Brain microvascular endothelial cell (primary cell): ENCODE results near the gene EXOC5.
"Not testable (repeated sequence)": the region's sequence is repeated elsewhere in the genome, so short reads cannot be mapped to it uniquely, and the experiment has no call there.

Experiments used
- DNase-seq: peaks from one replicate; pipeline ENCODE4 v3.0.0-alpha.2; 2020
- H3K27ac ChIP-seq: fragments of 250-450 bp; sonication (Bioruptor Pico); 2 replicates; pipeline ENCODE4 v1.5.1; 2020; ENCODE audit warnings: mild to moderate bottlenecking, moderate library complexity
- H3K27me3 ChIP-seq: fragments of 250-450 bp; sonication (Bioruptor Pico); replicated peaks from 2 replicates; pipeline ENCODE4 v1.5.1; 2020; ENCODE audit warnings: mild to moderate bottlenecking
- H3K36me3 ChIP-seq: fragments of 250-450 bp; sonication (Bioruptor Pico); replicated peaks from 2 replicates; pipeline ENCODE4 v1.5.1; 2020; ENCODE audit warnings: mild to moderate bottlenecking
- H3K4me3 ChIP-seq: 2 replicates; pipeline ENCODE4 v1.5.1; 2011; ENCODE audit warnings: low read depth, mild to moderate bottlenecking, control low read depth, low read length, moderate library complexity
- CTCF ChIP-seq: IDR thresholded peaks from 2 replicates; pipeline ENCODE4 v1.5.1; 2011; ENCODE audit warnings: low read depth, mild to moderate bottlenecking, moderate library complexity, low read length, control low read depth, inconsistent platforms; ENCODE audit errors: missing control alignments
- in situ Hi-C: cut with HindIII; loops from 2 replicates; pipeline ENCODE4 v1.10.0; 2017; ENCODE audit warnings: low sequenced_read_pairs, low pct_ligation_motif_present

EXOC5 gene

GRCh38 chr14:57262117-57262516 lies 6.6 kb downstream of the EXOC5 start:
- Histone ChIP-seq H3K27me3 (no peaks in the 10 kb centered on the region), H3K4me3 (no peak overlapping the region), H3K36me3 (peaks cover 2% of the 10 kb centered on the region), H3K27ac (no peak overlapping the region)
- TF ChIP-seq CTCF, result no peak
- no peak for DNase-seq
- in situ Hi-C loops, result no loop called here

- no peak overlapping the region for H3K4me3 ChIP-seq
- DNase-seq, result no peak
- TF ChIP-seq CTCF, result no peak
- peaks cover 2% of the 10 kb centered on the region for H3K36me3 ChIP-seq
- in situ Hi-C loops, result no loop called here
- H3K27ac ChIP-seq, result no peak overlapping the region
- no peaks in the 10 kb centered on the region for H3K27me3 ChIP-seq
Measured at GRCh38 chr14:57261604-57262003, 7.1 kb downstream of the EXOC5 start.

GRCh38 chr14:57259672-57260071 lies 9.0 kb downstream of the EXOC5 start:
- Histone ChIP-seq H3K27ac (no peak overlapping the region), H3K27me3 (no peaks in the 10 kb centered on the region), H3K36me3 (peaks cover 2% of the 10 kb centered on the region), H3K4me3 (no peak overlapping the region)
- in situ Hi-C loops, result no loop called here
- TF ChIP-seq CTCF, result no peak
- DNase-seq, result no peak

GRCh38 chr14:57258221-57258620 lies 10.5 kb downstream of the EXOC5 start:
- H3K4me3 ChIP-seq, H3K27ac ChIP-seq, in situ Hi-C loops, DNase-seq, H3K36me3 ChIP-seq, H3K27me3 ChIP-seq: not testable (repeated sequence)

- Histone ChIP-seq H3K4me3 (no peak overlapping the region), H3K27me3 (no peaks in the 10 kb centered on the region), H3K27ac (no peak overlapping the region), H3K36me3 (peaks cover 2% of the 10 kb centered on the region)
- TF ChIP-seq CTCF, result no peak
- in situ Hi-C loops, result no loop called here
- DNase-seq, result no peak
Measured at GRCh38 chr14:57254884-57255283, 13.8 kb downstream of the EXOC5 start.

- Histone ChIP-seq H3K4me3 (no peak overlapping the region), H3K27me3 (no peaks in the 10 kb centered on the region), H3K27ac (no peak overlapping the region), H3K36me3 (peaks cover 6% of the 10 kb centered on the region)
- no peak for DNase-seq
- TF ChIP-seq CTCF, result no peak
- in situ Hi-C loops, result no loop called here
Measured at GRCh38 chr14:57246933-57247657, 21.6 kb downstream of the EXOC5 start.
